Measurements from ENCODE around the gene AUH. TPM values are rescaled to one million over a fixed set of nuclear protein-coding genes. Genes with fewer than 3 reads are reported as not detected.
A peak's percentile ranks its signal among the peaks of the same experiment; 100 is the strongest.

AUH gene
- total and polyA plus RNA-seq, 9 of the 15 experiments (the other 6 are each of a cell fraction or from before 2014, with no cell fraction given): 3.4 to 29.0 (median 10.1) TPM

GRCh38 chr9:91197232-91198181, 164.2 kb downstream of the AUH start (continued):
- peak; percentile 59; the same call in 1 of the 2 replicates for TF ChIP-seq DMBX1 (CRISPR knock-in tag; IDR thresholded peaks at IDR 0.05; ENCODE audit: borderline replicate concordance)
- no peak for TF ChIP-seq HCFC1 (IDR thresholded peaks at IDR 0.05; ENCODE audit: low read depth, low read length)
- TF ChIP-seq HNRNPUL1 (IDR thresholded peaks at IDR 0.05; ENCODE audit: low read length): no peak
- no peak for TF ChIP-seq ELF2 (CRISPR knock-in tag; IDR thresholded peaks at IDR 0.05)
- no peak for TF ChIP-seq PBX2 (CRISPR knock-in tag; IDR thresholded peaks at IDR 0.05; ENCODE audit: low read depth)
- peak; percentile 92 for TF ChIP-seq PBX2 (tag; conservative IDR thresholded peaks at IDR 0.05; ENCODE audit: low read depth)
- no peak for TF ChIP-seq SIRT6 (IDR thresholded peaks at IDR 0.05; ENCODE audit: low read depth, low read length)
- peak; percentile 69 for TF ChIP-seq CXXC5 (CRISPR knock-in tag; IDR thresholded peaks at IDR 0.05)
- TF ChIP-seq ASH1L (IDR thresholded peaks at IDR 0.05; ENCODE audit: borderline replicate concordance, low read depth, partially characterized antibody): no peak
- TF ChIP-seq EP400 (IDR thresholded peaks at IDR 0.05): peak; percentile 77
- TF ChIP-seq TSC22D4 (tag; IDR thresholded peaks at IDR 0.05): no peak
- TF ChIP-seq, protein P1, sequence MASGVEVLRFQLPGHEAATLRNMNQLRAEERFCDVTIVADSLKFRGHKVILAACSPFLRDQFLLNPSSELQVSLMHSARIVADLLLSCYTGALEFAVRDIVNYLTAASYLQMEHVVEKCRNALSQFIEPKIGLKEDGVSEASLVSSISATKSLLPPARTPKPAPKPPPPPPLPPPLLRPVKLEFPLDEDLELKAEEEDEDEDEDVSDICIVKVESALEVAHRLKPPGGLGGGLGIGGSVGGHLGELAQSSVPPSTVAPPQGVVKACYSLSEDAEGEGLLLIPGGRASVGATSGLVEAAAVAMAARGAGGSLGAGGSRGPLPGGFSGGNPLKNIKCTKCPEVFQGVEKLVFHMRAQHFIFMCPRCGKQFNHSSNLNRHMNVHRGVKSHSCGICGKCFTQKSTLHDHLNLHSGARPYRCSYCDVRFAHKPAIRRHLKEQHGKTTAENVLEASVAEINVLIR (CRISPR knock-in tag; IDR thresholded peaks at IDR 0.05): no peak
- TF ChIP-seq, protein P2, sequence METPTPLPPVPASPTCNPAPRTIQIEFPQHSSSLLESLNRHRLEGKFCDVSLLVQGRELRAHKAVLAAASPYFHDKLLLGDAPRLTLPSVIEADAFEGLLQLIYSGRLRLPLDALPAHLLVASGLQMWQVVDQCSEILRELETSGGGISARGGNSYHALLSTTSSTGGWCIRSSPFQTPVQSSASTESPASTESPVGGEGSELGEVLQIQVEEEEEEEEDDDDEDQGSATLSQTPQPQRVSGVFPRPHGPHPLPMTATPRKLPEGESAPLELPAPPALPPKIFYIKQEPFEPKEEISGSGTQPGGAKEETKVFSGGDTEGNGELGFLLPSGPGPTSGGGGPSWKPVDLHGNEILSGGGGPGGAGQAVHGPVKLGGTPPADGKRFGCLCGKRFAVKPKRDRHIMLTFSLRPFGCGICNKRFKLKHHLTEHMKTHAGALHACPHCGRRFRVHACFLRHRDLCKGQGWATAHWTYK (CRISPR knock-in tag; IDR thresholded peaks at IDR 0.05): no peak
- no peak for TF ChIP-seq PTRF (tag; IDR thresholded peaks at IDR 0.05)
- TF ChIP-seq CHAMP1 (IDR thresholded peaks at IDR 0.05): no peak
- TF ChIP-seq, protein P3, sequence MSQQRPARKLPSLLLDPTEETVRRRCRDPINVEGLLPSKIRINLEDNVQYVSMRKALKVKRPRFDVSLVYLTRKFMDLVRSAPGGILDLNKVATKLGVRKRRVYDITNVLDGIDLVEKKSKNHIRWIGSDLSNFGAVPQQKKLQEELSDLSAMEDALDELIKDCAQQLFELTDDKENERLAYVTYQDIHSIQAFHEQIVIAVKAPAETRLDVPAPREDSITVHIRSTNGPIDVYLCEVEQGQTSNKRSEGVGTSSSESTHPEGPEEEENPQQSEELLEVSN (IDR thresholded peaks at IDR 0.05; ENCODE audit: borderline replicate concordance in 1 of 2, extremely low read depth in 1 of 2, insufficient read depth in 1 of 2, insufficient read length in 1 of 2, low read depth in 1 of 2, low read length in 1 of 2, poor library complexity in 1 of 2, severe bottlenecking in 1 of 2): peak; percentile 57 to 70
- TF ChIP-seq RBM34 (IDR thresholded peaks at IDR 0.05; ENCODE audit: borderline replicate concordance, insufficient read depth, low read length): no peak
- no peak for TF ChIP-seq ZNF23 (CRISPR knock-in tag; IDR thresholded peaks at IDR 0.05)

Measured in K562 (cell line).